Liver (tissue), 9 donors: ENCODE results near the gene PPP3CA. TPM values are rescaled to one million over a fixed set of nuclear protein-coding genes. Genes with fewer than 3 reads are reported as not detected.

Experiments used
- DNase-seq: peaks from one replicate; pipeline ENCODE4 v3.0.0-alpha.2; 2017; ENCODE audit warnings: low spot score
- H3K27ac ChIP-seq, 2 donors: one replicate each; pipeline ENCODE4 v1.7.0; 2013; ENCODE audit warnings: inconsistent platforms in 2 of 2, low read length in 2 of 2, control low read depth in 1 of 2, low read depth in 1 of 2, mild to moderate bottlenecking in 1 of 2
- H3K27me3 ChIP-seq, 4 donors: one replicate each; pipeline versions ENCODE4 v1.6.1 to v1.7.0; 2013; ENCODE audit warnings: low read length in 3 of 4, inconsistent platforms in 1 of 4, mild to moderate bottlenecking in 1 of 4, moderate library complexity in 1 of 4; ENCODE audit not compliant: control insufficient read depth in 4 of 4, insufficient read depth in 4 of 4
- H3K36me3 ChIP-seq, 4 donors: one replicate each; pipeline versions ENCODE4 v1.6.1 to v1.7.0; 2013; ENCODE audit warnings: low read length in 3 of 4, mild to moderate bottlenecking in 3 of 4, low read depth in 1 of 4, moderate library complexity in 1 of 4; ENCODE audit not compliant: control insufficient read depth in 4 of 4, insufficient read depth in 3 of 4
- H3K4me1 ChIP-seq, 4 donors: one replicate each; pipeline versions ENCODE4 v1.6.1 to v1.7.0; 2013; ENCODE audit warnings: low read length in 3 of 4, mild to moderate bottlenecking in 3 of 4, moderate library complexity in 1 of 4; ENCODE audit not compliant: control insufficient read depth in 4 of 4, insufficient read depth in 4 of 4
- H3K4me3 ChIP-seq, 3 donors: one replicate each; pipeline versions ENCODE4 v1.6.1 to v1.7.0; 2013; ENCODE audit warnings: low read length in 3 of 3, control low read depth in 1 of 3, low read depth in 1 of 3, mild to moderate bottlenecking in 1 of 3
- H3K9ac ChIP-seq, 2 donors: one replicate each; pipeline ENCODE4 v1.7.0; 2013; ENCODE audit warnings: low read length in 2 of 2, mild to moderate bottlenecking in 2 of 2, moderate library complexity in 2 of 2, control low read depth in 1 of 2, low read depth in 1 of 2
- H3K9me3 ChIP-seq, 4 donors: one replicate each; pipeline versions ENCODE4 v1.6.1 to v1.7.0; 2013; ENCODE audit warnings: low read length in 3 of 4; ENCODE audit not compliant: control insufficient read depth in 4 of 4
- CTCF ChIP-seq: fragments of 150-350 bp; IDR thresholded peaks from 2 replicates; pipeline ENCODE4 v1.5.1; 2017; ENCODE audit warnings: improper control_type of control experiment, low read depth, low read length; ENCODE audit not compliant: missing input control
- EGR1 ChIP-seq, 2 donors: IDR thresholded peaks; 2 replicates each; pipeline ENCODE4 v1.6.1; 2016 to 2018; ENCODE audit warnings: antibody characterized with exemption in 2 of 2, low read depth in 2 of 2
- FOXA1 ChIP-seq: IDR thresholded peaks from 2 replicates; pipeline ENCODE4 v1.6.1; 2016; ENCODE audit warnings: antibody characterized with exemption
- FOXA2 ChIP-seq: IDR thresholded peaks from 2 replicates; pipeline ENCODE4 v1.6.1; 2016; ENCODE audit warnings: antibody characterized with exemption
- HNF4A ChIP-seq, 2 donors: conservative IDR thresholded peaks; 2 replicates each; pipeline ENCODE4 v1.6.1; 2016; ENCODE audit warnings: antibody characterized with exemption in 2 of 2, mild to moderate bottlenecking in 2 of 2
- HNF4G ChIP-seq: IDR thresholded peaks from 2 replicates; pipeline ENCODE4 v1.6.1; 2016; ENCODE audit warnings: antibody characterized with exemption
- JUND ChIP-seq, 2 donors: IDR thresholded peaks; 2 replicates each; pipeline ENCODE4 v1.6.1; 2016; ENCODE audit warnings: antibody characterized with exemption in 2 of 2
- NR2F2 ChIP-seq: IDR thresholded peaks from 2 replicates; pipeline ENCODE4 v1.6.1; 2016; ENCODE audit warnings: antibody characterized with exemption
- RAD21 ChIP-seq, 2 donors: IDR thresholded peaks; 2 replicates each; pipeline ENCODE4 v1.6.1; 2016; ENCODE audit warnings: antibody characterized with exemption in 2 of 2, mild to moderate bottlenecking in 2 of 2
- REST ChIP-seq: IDR thresholded peaks from 2 replicates; pipeline ENCODE4 v1.6.1; 2016; ENCODE audit warnings: antibody characterized with exemption, mild to moderate bottlenecking
- RXRA ChIP-seq, 2 donors: IDR thresholded peaks; 2 replicates each; pipeline ENCODE4 v1.6.1; 2017 to 2018; ENCODE audit warnings: antibody characterized with exemption in 2 of 2, mild to moderate bottlenecking in 1 of 2
- SP1 ChIP-seq: IDR thresholded peaks from 2 replicates; pipeline ENCODE4 v1.6.1; 2018; ENCODE audit warnings: antibody characterized with exemption, mild to moderate bottlenecking
- TAF1 ChIP-seq: conservative IDR thresholded peaks from 2 replicates; pipeline ENCODE4 v1.6.1; 2016; ENCODE audit warnings: antibody characterized with exemption, mild to moderate bottlenecking
- YY1 ChIP-seq: IDR thresholded peaks from 2 replicates; pipeline ENCODE4 v1.6.1; 2016; ENCODE audit warnings: antibody characterized with exemption, mild to moderate bottlenecking
- WGBS: extraction: QIAGEN DNeasy Blood & Tissue Kit; methylation state at CpG from one replicate; pipeline ENCODE4 v1.1.7; 2013; 5-methylcytosine and 5-hydroxymethylcytosine counted together
- polyA plus RNA-seq, 2 donors: library from polyadenylated mRNA; stranded (reverse) in 1 of 2; unstranded in 1 of 2; fragments of 200-250 nt in 1 of 2; fragments of >200 nt in 1 of 2; fragmentation: Nextera tagmentation in 1 of 2; extraction: Ambion mirVana in 1 of 2; gene quantifications; one replicate each; pipeline versions ENCODE4 v1.2.1 to v1.2.3, GENCODE V29; 2013 to 2015
- total RNA-seq, 2 donors: library from RNA; depleted of rRNA; stranded (reverse); fragments of >200 nt; gene quantifications; one replicate each; pipeline ENCODE4 v1.2.3, GENCODE V29; 2014
- donor health status: healthy.
- donor health status: healthy.
- donor health status: healthy.
- donor health status: healthy.
- donor health status: healthy.

Gene PPP3CA
- total and polyA plus RNA-seq, 4 donors = 3.6 to 18.2 (median 14.2) TPM

- no peak for TF ChIP-seq CTCF
These were observed 122.7 kb downstream of the PPP3CA start (continued) for GRCh38 chr4:101224358-101225218.

- no peak for DNase-seq
- no peaks in the 10 kb centered on the region for H3K27me3 ChIP-seq
- H3K9me3 ChIP-seq = no peaks in the 10 kb centered on the region
- no peak overlapping the region for H3K9ac ChIP-seq
- no peaks in the 10 kb centered on the region for H3K36me3 ChIP-seq
- H3K27ac ChIP-seq = no peak overlapping the region
- TF ChIP-seq SP1 (no peak), JUND (IDR thresholded peaks at IDR 0.05) (no peak), CTCF (no peak), RAD21 (IDR thresholded peaks at IDR 0.05) (no peak), RXRA (IDR thresholded peaks at IDR 0.05) (no peak), EGR1 (IDR thresholded peaks at IDR 0.05; ENCODE audit: low read depth in 2 of 2) (no peak), NR2F2 (no peak), REST (no peak), FOXA2 (no peak), YY1 (no peak)
- WGBS = 84% methylated on average over 3 of the region's 3 CpGs
- no peak overlapping the region for H3K4me3 ChIP-seq
- peaks cover 0 to 8% (median 0%) of the 10 kb centered on the region in 4 donors for H3K4me1 ChIP-seq
These were observed 125.0 kb downstream of the PPP3CA start for GRCh38 chr4:101222156-101222845.

GRCh38 chr4:101221294-101221693 is 126.0 kb downstream of the PPP3CA start:
- H3K36me3 ChIP-seq = no peaks in the 10 kb centered on the region
- H3K27ac ChIP-seq = no peak overlapping the region
- peaks cover 0 to 8% (median 0%) of the 10 kb centered on the region in 4 donors for H3K4me1 ChIP-seq
- no peak for DNase-seq
- H3K27me3 ChIP-seq = no peaks in the 10 kb centered on the region
- H3K9me3 ChIP-seq = no peaks in the 10 kb centered on the region
- no peak for TF ChIP-seq HNF4A (conservative IDR thresholded peaks at IDR 0.05)
- no peak for TF ChIP-seq YY1
- TF ChIP-seq EGR1 (IDR thresholded peaks at IDR 0.05; ENCODE audit: low read depth in 2 of 2) = no peak
- no peak for TF ChIP-seq HNF4G
- TF ChIP-seq FOXA1 = no peak
- no peak for TF ChIP-seq CTCF
- TF ChIP-seq RAD21 (IDR thresholded peaks at IDR 0.05) = no peak
- TF ChIP-seq SP1 = no peak
- no peak for TF ChIP-seq TAF1
- H3K9ac ChIP-seq = no peak overlapping the region
- H3K4me3 ChIP-seq = no peak overlapping the region
- 84% methylated on average over 2 of the region's 2 CpGs for WGBS
